ENCODE data around the gene ANGPTL4.
"Not testable (repeated sequence)": the region's sequence is repeated elsewhere in the genome, so short reads cannot be mapped to it uniquely, and the experiment has no call there.

ANGPTL4 gene

GRCh38 chr19:8355631-8356402, 8.1 kb upstream of the ANGPTL4 start:
- intact Hi-C loops (cut with DNase I), result loop anchor here (5.0 kb wide), 1 partner anchor 41 kb away; no protein-coding TSS in a partner anchor
- DNase-seq, result no peak

GRCh38 chr19:8357007-8357521, 6.9 kb upstream of the ANGPTL4 start:
- DNase-seq, result no peak
- intact Hi-C loops (cut with DNase I), result loop anchor here (5.0 kb wide), 1 partner anchor 40 kb away; no protein-coding TSS in a partner anchor

- no peak for DNase-seq
- intact Hi-C loops (cut with DNase I), result loop anchor here (5.0 kb wide), 1 partner anchor 38 kb away; no protein-coding TSS in a partner anchor
Measured at GRCh38 chr19:8358948-8359347, 5.0 kb upstream of the ANGPTL4 start.

- no peak for DNase-seq
- intact Hi-C loops (cut with DNase I), result no loop called here
Measured at GRCh38 chr19:8360196-8360595, 3.8 kb upstream of the ANGPTL4 start.

- intact Hi-C loops (cut with DNase I), result no loop called here
- peak; percentile 28 to 92 (median 72) for DNase-seq
Measured at GRCh38 chr19:8361921-8362793, 1.8 kb upstream of the ANGPTL4 start.

GRCh38 chr19:8366121-8366581, 2.2 kb downstream of the ANGPTL4 start:
- intact Hi-C loops (cut with DNase I), result no loop called here
- no peak for DNase-seq

GRCh38 chr19:8366961-8367326, 3.0 kb downstream of the ANGPTL4 start:
- peak in 7 of 42 donors; percentile 12 to 53 (median 24) for DNase-seq
- intact Hi-C loops (cut with DNase I), result no loop called here

GRCh38 chr19:8367327-8368001, 3.5 kb downstream of the ANGPTL4 start:
- intact Hi-C loops (cut with DNase I), result no loop called here
- peak; percentile 36 to 89 (median 76) for DNase-seq

- intact Hi-C loops (cut with DNase I), result no loop called here
- no peak for DNase-seq
Measured at GRCh38 chr19:8370176-8371010, 6.4 kb downstream of the ANGPTL4 start.

- intact Hi-C loops (cut with DNase I), result no loop called here
- DNase-seq, result no peak
Measured at GRCh38 chr19:8371011-8371804, 7.3 kb downstream of the ANGPTL4 start.

GRCh38 chr19:8373867-8374813, 10.2 kb downstream of the ANGPTL4 start:
- intact Hi-C loops (cut with DNase I), result no loop called here
- peak in 5 of 42 donors; percentile 18 to 38 (median 33) for DNase-seq

GRCh38 chr19:8375766-8376165, 11.8 kb downstream of the ANGPTL4 start:
- intact Hi-C loops (cut with DNase I), result not testable (repeated sequence)
- peak in 1 of 42 donors; percentile 2 for DNase-seq

GRCh38 chr19:8376373-8376974, 12.5 kb downstream of the ANGPTL4 start:
- not testable (repeated sequence) for DNase-seq

GRCh38 chr19:8377598-8377997, 13.6 kb downstream of the ANGPTL4 start:
- no peak for DNase-seq
- intact Hi-C loops (cut with DNase I), result no loop called here

More at GRCh38 chr19:8376373-8376974, 12.5 kb downstream of the ANGPTL4 start:
- intact Hi-C loops (cut with DNase I), result not testable (repeated sequence)

GRCh38 chr19:8379156-8379891, 15.4 kb downstream of the ANGPTL4 start:
- intact Hi-C loops (cut with DNase I); DNase-seq: not testable (repeated sequence)

Data from head of caudate nucleus (tissue), 42 donors.